SK-N-DZ (cell line): ENCODE results near the gene ARL14EP.

Source experiments
- DNase-seq: peaks from one replicate; pipeline ENCODE4 v3.0.0-alpha.2; 2015; ENCODE audit warnings: low spot score

Gene ARL14EP

GRCh38 chr11:30380846-30381245 is 57.9 kb downstream of the ARL14EP start:
- no peak for DNase-seq

- no peak for DNase-seq
Observed at GRCh38 chr11:30381879-30382278, 59.0 kb downstream of the ARL14EP start.
